DMS79 treated with DMSO at 0.1 percent for 48 hours (cell line): Measurements from ENCODE around the gene FMN1.
A peak's percentile ranks its signal among the peaks of the same experiment; 100 is the strongest.
"Not testable (repeated sequence)": the region's sequence is repeated elsewhere in the genome, so short reads cannot be mapped to it uniquely, and the experiment has no call there.

ENCODE experiments used
- DNase-seq: peaks from one replicate; lab custom pipeline; 2025; lab: John Stamatoyannopoulos, UW

The FMN1 gene

DNA sequence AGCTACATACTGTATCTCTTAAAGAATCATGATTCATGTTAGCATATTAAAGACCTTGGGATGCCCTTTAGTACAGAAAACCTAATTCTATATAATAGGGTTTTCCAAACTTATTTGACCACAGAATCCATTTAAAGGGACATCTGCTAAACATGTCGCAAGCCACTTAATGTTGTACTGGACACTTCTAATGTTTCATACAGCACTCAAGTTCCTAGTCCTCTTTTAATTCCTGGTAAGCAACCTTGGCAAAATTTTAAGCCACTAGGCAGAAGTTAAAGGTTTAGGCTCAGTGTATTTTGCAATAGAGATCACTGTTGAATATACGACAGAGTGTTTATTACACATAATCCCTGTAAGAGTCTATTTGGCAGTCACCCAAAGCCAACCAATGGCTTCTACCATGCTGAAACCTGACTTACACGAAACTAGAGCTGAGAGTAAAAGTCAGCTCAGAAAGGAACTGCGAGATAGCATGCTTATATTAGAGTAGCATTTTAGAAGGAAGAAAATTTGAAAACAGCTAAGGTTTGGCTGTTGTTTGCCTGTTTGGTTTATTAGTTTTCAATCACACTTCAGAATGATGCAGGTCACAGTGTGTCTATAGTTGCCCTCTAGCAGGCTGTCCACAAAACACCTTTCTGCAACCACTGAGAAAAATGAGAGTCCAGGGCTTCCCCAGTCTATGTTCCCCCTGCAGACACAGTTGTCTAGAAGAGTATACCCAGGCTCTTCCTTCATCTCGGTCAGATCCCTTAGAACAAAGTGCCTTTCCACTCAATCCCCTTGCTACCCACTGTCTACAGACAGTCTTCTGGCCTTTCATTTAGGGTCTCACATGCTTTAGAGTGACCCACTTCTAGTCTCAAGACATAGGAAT is 104.4 kb downstream of the FMN1 start:
- DNase-seq, result peak; percentile 69

DNA sequence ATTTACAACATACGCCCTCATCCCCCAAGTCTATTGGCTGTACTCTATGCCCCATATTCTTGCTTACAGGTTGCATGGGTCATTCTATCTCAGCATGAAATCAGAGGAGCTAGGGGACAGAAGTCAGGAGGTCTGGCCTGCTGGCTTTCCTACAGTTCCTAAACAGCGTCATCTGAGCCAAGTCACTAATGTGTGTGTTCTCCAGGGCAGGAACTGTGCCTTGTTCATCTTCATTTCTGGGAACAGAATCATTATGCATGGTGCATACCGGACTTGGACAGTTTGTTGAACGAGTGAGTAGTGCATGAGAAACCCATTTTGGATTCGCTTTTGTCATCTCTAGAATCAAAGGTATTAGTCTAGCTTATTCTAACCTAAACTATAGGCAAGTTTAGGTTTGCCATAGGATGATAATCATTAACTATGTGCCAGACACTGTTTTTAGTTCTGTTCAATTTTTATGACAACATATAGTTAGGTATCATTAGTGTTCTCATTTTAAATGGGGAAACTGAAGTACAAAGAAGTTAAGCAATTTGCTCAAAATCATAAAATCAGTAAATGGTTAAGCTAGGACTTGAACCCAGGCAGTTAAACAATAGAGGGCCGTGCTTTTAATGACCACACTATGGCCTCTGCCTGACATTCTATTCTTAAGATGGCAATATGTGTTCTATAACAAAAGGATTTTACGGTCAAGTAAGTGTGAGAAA is 105.2 kb downstream of the FMN1 start:
- DNase-seq, result no peak

DNA sequence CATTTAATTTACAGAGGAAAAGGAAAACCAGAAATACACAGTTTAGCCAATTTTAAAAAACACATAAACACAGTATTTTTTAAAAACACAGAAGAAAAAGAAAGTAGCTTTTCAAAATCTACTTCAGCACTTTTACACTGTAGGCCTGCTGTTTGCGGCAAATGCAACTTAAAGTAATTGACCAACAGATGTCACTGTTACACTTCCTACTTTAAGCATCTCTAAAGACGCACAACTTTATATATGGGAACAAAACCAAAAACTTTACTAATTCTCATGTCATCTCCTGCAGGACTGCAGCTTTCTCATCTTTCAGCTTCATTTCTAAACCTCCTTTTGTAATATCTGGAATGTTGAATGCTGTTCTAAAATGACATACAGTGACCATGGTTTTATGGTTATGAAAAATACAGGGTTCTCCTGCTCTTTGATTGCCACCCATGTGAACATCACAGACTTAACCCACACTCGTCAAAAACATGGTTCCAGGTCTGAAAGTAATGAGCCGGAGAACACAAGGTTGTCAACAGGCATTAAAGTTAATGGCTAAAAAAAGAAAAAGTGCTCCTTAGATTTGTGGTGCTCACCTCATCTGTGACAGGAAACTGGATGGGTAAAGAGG is 107.9 kb downstream of the FMN1 start:
- peak; percentile 28 for DNase-seq

DNA sequence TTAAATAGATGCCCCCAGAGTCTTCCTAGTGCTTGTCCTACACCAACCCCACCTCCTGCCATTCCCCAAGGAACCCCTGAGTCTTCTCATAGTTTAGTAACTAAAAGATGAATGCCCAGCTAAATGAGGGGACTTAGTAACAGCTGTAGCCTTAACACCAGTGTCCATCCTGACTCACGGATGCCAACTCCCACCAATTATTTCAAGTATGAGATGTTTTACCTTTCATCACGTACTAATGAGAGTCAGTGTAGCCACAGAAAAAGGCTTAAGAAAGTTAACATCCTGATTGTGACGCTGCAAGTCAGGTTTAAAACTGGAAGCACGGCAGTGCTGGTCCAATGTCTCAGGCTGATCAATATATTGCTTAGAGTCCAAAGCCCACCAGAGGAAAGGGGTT is 109.9 kb downstream of the FMN1 start:
- no peak for DNase-seq

DNA sequence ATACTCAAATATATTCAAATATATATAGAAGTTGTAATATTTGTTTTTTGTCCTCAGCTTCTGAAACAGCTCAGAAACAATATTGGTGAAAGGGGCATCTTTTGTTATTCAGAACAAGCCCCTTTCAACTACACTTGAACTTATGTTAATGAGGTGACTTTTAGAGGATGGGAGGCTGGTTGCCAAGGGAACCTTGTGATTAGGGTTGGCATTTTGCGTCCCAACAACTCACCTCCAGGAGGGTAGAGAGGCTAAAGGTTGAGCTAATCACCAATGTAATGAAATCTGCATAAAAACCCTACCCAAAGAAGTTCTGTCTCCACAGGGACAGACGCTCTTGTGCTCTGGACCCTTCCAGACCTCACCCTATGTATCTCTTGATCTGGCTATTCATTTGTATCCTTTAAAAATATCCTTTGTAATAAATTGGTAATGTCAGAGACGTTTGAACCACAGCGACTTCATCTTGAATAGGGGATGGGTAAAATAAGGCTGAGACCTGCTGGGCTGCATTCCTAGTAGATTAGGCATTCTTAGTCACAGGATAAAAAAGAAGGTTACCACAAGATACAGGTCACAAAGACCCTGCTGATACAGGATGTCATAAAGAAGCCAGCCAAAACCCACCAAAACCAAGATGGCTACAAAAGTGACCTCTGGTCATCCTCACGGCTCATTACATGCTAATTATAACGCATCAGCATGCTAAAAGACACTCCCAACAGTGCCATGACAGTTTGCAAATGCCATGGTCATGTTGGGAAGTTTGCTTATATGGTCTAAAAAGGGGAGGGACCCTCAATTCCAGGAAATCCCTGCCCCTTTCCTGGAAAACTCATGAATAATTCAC is 111.1 kb downstream of the FMN1 start:
- no peak for DNase-seq

DNA sequence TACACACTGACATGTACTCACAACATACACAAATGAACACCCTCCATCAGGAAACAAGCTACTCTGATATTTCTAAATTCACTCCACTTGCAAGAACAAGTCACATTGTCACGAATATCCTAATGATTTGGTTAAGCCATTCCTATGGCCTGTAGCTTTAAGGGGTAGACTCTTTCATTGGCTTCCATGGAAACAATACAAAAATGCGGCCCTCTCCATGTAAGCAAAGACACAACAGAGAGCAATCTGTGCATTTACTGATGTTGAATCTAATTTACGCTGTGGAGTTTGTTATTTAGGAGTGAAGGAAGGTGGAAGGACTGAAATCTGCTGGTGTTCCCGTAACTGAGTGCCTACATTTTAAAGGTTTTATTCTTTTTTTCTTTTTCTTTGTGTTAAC is 114.5 kb downstream of the FMN1 start:
- no peak for DNase-seq

DNA sequence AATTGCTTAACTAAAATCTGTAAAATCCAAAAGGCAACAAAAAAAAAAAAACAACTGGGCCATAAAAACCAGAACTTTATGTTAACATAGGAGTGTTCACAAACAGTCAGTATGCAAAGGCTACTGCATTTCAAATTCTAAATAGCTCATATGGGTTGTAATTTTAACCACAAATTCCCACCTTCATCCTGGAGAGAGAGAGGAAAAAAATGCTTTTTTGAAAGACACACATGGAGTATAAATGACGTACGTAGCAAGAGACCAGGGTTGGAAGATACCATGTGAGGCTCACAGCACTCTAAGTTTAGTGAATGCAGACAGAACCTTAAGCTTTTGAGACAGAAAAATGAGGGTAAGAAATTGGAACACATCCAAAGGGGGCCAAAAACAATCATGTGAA is 115.9 kb downstream of the FMN1 start:
- no peak for DNase-seq

DNA sequence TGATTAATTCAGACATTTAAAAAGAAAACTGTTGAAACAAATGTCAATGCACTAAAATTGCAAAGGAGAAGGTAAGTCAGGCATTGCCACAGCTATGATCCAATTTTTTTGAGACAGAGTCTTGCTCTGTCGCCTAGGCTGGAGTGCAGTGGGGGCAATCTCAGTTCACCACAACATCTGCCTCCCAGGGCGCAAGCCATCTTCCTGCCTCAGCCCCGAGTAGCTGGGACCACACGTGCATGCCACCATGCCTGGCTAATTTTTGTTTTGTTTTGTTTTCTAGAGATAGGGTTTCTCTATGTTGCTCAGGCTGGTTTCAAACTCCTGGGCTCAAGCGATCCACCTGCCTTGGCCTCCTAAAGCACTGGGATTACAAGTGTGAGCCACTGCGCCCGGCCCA is 117.6 kb downstream of the FMN1 start:
- DNase-seq, result no peak

DNA sequence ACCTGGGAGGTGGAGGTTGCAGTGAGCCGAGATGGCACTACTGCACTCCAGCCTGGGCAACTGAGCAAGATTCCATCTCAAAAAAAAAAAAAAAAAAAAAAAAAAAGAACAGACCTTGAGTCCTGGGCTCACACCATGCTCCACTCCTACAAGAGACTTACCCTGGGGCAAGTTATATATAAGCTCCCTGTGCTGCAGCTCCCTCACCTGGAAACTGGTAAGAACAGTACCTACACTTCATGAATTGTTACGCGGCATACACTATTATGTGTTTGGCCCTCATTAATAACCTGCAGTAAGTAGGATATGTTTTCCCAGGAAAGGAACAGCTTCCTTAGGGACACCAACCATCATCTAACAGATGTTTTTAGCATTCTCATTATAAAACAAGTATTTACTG is 119.6 kb downstream of the FMN1 start:
- DNase-seq, result no peak

DNA sequence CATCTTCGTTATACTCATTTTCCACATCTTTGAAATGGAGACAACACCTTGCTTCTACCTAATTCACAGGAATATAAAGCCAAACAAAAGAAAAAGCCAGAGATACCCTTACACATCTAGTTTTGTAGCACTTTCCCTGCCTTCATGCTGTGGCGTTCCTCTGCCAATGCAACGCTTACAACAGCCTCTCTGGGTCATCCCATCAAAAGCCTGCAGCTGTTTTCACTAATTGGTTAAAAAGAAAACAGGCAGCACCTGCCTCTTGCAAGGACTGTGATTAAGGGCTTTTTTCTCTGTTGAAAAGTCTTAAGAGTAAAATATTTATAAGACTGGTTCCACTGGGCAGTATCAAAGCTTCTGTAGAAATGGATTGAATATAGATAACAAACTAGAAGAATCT is 120.3 kb downstream of the FMN1 start:
- peak; percentile 4 for DNase-seq

DNA sequence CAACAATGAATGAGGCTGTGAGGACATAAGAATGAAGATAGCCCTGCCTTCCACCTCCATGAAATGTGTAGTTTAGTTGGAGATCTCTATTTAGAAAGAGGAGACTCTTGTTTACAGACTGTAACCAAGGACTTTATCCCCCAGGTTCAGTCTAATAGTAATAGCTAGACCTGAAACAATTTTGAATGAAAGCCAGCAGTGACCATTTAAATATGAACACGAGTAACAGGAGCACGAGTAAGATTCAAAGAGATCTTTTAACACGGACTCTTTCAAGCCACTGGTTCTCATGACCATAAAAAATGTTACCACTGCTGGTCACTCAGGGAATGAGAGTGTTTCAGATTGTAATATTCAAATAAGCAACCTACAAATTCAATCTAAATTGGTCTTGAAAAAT is 123.1 kb downstream of the FMN1 start:
- DNase-seq, result no peak

DNA sequence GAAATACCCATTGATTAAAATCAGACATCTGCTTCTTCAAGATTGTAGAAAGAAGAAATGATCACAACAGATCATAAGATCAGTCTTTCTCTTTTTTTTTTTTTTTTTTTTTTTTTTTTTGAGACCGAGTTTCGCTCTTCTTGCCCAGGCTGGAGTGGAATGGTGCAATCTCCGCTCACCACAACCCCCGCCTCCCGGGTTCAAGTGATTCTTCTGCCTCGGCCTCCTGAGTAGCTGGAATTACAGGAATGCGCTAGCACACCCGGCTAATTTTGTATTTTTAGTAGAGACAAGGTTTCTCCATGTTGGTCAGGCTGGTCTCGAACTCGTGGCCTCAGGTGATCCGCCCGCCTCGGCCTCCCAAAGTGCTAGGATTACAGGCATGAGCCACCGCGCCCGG is 124.6 kb downstream of the FMN1 start:
- DNase-seq, result not testable (repeated sequence)

DNA sequence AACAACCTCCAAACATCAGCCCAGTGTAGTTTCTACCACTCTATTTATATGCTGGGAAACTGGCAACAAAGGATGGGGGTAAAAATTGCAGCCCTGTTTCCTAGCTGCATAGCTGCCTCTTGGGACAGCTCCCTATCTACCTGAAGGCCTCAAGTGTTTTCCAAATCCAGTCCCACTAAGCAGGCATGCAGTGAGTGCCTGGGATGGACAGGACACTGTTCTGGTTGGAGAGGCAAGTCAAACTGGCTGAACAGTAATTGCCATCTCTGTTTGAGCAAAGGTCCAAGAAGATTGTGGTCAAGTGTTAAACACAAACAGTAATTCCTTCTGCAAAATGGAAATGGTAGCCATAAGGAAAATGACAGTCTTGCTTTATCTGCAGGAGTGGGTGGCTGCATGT is 125.4 kb downstream of the FMN1 start:
- DNase-seq, result no peak

DNA sequence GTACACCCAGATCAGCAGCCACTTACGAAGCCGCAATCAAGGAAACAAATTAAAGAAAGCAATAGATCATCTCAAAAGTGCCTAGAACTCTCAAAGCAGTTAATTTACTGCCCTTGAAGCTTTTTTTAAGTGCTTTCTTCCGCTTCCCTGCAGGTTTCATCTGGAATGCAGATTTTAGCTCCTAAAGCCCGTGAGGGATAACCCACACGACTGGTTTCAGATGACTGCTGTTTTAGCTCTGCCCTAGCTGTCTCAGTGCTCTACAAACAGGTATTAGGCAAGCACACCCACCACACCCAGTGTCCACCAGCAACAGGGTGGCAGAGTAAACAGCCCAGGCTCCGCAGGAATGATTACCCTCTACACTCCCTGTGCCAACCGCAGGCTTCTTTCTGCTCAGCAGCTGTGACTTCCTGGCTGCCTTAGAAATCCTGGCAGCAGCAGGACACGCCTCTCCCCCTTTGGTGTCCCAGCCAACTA is 126.0 kb downstream of the FMN1 start:
- DNase-seq, result peak; percentile 88

DNA sequence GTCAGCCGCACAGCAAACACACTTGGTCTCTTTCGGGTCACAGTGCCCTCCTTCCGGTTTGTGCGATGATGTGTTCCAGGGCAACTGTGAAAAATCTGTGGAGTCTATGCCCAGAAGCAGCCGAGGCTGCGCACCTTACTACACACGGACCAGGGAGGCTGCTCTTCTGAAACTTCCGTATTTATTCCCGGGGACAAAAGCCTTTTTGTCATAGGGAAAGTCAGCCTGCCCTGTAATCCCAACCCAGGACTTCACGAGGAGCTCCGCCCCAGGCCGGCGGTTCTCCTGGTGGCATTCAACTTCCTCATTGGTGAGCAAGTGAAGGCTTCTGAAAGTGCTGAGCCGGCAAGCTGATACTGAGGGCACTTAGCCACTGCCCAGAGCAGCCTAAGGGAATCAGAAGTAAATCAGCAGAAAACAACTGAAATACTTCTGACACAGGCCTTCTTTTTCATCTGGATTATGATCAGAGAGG is 126.5 kb downstream of the FMN1 start:
- DNase-seq, result no peak

DNA sequence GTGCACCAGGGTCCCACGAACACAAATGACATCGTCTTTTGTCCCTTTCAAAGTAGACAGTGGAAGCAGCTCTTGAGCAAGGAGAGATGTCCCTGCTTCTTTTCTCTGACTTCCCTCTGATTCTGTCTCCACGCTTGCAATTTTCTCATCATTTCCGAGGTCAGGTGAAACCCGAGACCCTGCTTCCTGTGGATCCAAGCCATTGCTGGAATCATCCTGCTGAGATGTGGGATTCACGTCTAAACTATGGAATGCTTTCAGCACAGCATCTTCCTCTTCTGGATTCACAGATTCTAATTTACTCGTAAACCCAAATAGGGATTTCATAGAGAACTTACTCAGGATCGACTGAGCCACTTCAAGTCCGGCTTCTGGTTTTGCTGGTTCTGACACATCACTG is 127.1 kb downstream of the FMN1 start:
- DNase-seq, result no peak

DNA sequence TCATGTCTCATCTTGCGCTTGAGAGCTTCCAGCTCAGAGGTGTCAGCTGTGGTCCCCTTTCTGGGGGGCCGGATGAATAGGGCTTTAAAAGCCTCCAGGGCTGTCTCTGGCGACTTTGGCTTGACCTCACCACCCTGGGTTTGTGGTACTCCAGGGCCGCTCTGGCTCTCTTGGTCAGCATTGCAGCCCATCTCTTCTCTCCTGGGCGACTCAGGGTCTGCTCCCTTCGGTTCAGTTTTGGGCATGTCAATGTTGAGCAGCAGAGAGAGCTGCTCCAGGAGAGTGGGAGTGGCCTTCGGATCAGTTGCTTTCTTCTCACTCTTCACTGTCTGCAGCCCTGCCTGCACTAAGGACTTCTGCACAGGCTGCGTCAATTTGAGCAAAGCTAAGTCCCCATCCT is 127.9 kb downstream of the FMN1 start:
- no peak for DNase-seq

DNA sequence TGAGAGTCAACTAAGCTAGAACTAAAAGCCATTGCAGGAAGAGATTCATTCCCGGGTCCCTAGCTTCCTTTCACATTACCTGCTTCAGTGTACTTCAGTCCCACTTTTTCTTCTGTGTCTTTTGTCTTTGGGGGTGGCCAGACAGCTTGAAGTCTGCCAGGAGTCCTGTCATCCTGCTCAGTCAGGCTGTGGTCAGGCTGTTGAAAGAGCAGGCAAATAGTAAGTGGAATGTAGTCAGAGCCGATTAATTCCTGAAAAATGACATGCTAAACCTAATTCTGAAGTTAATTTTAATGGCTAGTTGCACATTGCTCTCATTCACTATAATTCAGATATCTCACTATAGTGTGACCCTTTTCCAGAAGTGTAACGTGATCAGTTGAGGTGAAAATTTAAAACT is 129.6 kb downstream of the FMN1 start:
- peak; percentile 1 for DNase-seq

DNA sequence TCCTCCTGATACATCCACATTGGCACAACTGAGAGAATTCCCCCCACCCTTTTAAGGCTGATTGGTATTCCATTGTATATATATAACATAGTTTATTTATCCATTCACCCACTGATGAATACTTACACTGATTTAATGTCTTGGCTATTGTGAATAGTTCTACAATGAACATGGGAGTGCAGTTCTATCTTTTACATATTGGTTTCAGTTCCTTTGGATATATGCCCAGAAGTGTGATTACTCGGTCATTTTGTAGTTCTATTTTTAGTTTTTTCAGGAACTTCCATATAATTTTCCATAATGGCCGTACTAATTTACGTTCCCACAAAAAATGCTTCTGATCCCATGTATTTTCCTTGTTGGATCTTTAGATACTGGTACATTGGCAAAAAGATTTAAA is 135.3 kb downstream of the FMN1 start:
- DNase-seq, result no peak

DNA sequence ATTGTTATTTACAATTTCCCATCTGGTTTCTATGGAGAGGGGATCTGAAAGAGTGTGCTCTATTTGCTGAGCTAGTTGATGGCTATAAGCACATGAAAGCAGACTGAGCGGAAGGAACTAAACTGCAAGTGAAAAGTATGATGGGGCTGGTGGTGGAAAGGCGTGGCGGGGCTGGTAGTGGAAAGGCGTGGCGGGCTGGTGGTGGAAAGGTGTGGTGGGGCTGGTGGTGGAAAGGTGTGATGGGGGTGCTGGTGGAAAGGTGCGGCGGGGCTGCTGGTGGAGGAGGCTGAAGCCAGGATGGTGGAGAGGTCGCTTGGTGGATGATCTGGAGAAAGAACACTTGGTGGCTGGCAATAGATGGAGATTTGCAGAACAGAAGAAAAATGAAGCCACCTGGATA is 136.7 kb downstream of the FMN1 start:
- DNase-seq, result no peak

DNA sequence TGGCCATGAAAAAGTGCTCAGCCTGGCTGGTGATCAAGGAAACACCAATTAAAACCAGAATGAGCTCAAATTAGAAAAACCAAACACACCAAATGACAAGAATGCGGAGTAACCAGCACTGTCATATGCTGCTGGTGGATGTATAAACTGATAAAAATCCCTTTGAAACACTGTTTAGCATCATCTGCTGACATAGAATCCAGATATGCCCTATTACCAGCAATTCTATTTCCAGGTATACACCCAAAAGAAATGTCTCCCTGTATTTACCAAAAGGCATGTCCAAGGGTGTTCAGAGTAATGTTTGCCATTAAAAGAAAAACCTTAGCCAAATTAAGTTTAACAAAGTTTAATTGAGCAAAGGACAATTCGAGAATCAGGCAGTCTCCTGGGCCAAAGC is 138.6 kb downstream of the FMN1 start:
- no peak for DNase-seq

DNA sequence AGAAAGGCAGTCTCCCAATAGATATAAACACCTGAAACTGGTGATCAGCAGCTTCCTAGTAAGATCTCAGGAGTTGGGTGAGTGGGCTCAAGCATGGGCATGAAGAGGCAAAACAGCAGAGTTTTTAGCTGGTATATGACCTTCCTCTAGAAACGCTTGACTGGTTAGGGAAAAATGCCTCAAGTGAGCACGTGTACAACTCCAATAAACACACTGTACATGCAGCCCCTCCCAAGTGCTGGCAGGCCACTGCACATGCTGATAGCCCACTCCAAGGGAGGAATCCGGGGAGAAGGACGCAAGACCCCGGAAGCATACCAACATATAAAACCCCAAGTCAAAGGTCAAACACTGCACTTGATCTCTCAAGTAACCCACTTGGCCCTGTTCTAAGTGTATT is 143.0 kb downstream of the FMN1 start:
- DNase-seq, result no peak
